Smooth muscle cell (in vitro differentiated cells): ENCODE results near the gene ARHGEF40. TPM values are rescaled to one million over a fixed set of nuclear protein-coding genes. Genes with fewer than 3 reads are reported as not detected.
A peak's percentile ranks its signal among the peaks of the same experiment; 100 is the strongest.

Source experiments
- DNase-seq: peaks from one replicate; lab custom pipeline; 2025; ENCODE audit not compliant: unreplicated experiment; lab: John Stamatoyannopoulos, UW
- H2AFZ ChIP-seq: fragments of 200-600 bp; sonication (generic); 2 replicates; pipeline ENCODE4 v1.6.0; 2016; ENCODE audit warnings: antibody characterized with exemption, low read depth, mild to moderate bottlenecking
- H3F3A ChIP-seq: fragments of 200-600 bp; sonication (generic); 2 replicates; pipeline ENCODE4 v1.6.0; 2017; ENCODE audit warnings: antibody characterized with exemption, low read depth
- H3K27ac ChIP-seq: fragments of 200-600 bp; sonication (generic); 2 replicates; pipeline ENCODE4 v1.5.1; 2016; ENCODE audit warnings: low read depth, mild to moderate bottlenecking
- H3K27me3 ChIP-seq: fragments of 200-600 bp; sonication (generic); 2 replicates; pipeline ENCODE4 v1.6.1; 2016; ENCODE audit warnings: low read depth, mild to moderate bottlenecking
- H3K36me3 ChIP-seq: fragments of 200-600 bp; sonication (generic); 2 replicates; pipeline ENCODE4 v1.5.1; 2016; ENCODE audit warnings: low read depth
- H3K4me1 ChIP-seq: fragments of 200-600 bp; sonication (generic); 2 replicates; pipeline ENCODE4 v1.5.1; 2016; ENCODE audit warnings: low read depth
- H3K4me2 ChIP-seq: fragments of 200-600 bp; sonication (generic); 2 replicates; pipeline ENCODE4 v1.6.0; 2016; ENCODE audit warnings: mild to moderate bottlenecking
- H3K4me3 ChIP-seq: fragments of 200-600 bp; sonication (generic); 2 replicates; pipeline ENCODE4 v1.5.1; 2016; ENCODE audit warnings: mild to moderate bottlenecking
- H3K79me2 ChIP-seq: fragments of 200-600 bp; sonication (generic); 2 replicates; pipeline ENCODE4 v1.6.0; 2016; ENCODE audit warnings: low read depth, mild to moderate bottlenecking
- H3K9ac ChIP-seq: fragments of 200-600 bp; sonication (generic); 2 replicates; pipeline ENCODE4 v1.6.0; 2016; ENCODE audit warnings: low read depth
- H3K9me3 ChIP-seq: fragments of 200-600 bp; sonication (generic); replicated peaks from 2 replicates; pipeline ENCODE4 v1.5.1; 2016; ENCODE audit warnings: low read depth
- H4K20me1 ChIP-seq: fragments of 200-600 bp; sonication (generic); 2 replicates; pipeline ENCODE4 v1.6.0; 2016; ENCODE audit warnings: low read depth
- WGBS: methylation state at CpG from one replicate; pipeline ENCODE4 v1.1.7; 2016; ENCODE audit warnings: low lambda C conversion rate; 5-methylcytosine and 5-hydroxymethylcytosine counted together
- polyA plus RNA-seq: library from polyadenylated mRNA; unstranded; fragments of >200 nt; fragmentation: Nextera tagmentation; extraction: Ambion mirVana; gene quantifications from 2 replicates; pipeline ENCODE4 v1.2.1, GENCODE V29; 2016
- total RNA-seq: library from RNA; depleted of rRNA; stranded (reverse); fragments of >200 nt; gene quantifications from 2 replicates; pipeline ENCODE4 v1.2.3, GENCODE V29; 2014
- TF ChIP-seq, protein P1 (sequence below): fragments of 200-600 bp; sonication (generic); IDR thresholded peaks from 2 replicates; pipeline ENCODE4 v1.5.1; 2017; ENCODE audit warnings: borderline replicate concordance, mild to moderate bottlenecking, antibody characterized with exemption; ENCODE audit not compliant: insufficient read depth, poor library complexity, severe bottlenecking

Gene ARHGEF40
- total and polyA plus RNA-seq, 2 experiments from 2014 or later = 67.8 to 74.4 TPM

DNA sequence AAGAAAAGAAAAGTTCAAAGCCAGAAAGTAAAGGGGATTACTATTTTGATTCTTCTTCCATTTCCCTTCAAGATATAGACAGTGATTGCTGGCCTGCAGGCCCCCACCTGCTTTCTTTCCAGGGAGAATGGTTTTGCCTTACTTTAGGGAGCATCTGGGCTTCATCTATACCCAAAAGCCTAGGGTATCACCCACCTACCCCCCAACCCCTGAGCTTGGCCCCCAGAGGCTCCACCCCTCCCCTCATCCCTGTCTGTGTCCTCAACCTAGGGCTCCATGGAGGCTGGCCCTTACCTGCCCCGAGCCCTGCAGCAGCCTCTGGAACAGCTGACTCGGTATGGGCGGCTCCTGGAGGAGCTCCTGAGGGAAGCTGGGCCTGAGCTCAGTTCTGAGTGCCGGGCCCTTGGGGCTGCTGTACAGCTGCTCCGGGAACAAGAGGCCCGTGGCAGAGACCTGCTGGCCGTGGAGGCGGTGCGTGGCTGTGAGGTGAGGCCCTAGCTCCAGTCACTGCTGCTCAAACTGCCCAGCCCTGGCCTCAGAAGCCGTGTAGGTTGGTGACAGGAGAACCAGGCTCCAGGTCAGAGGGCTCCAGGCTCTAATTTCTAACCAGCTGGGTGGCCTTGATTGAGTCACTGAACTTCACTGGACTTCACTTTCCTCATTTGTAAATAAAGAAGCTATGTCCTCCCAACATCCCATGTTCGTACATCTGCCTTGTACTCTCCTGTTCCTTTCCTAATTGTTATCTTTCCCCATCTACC is 13.6 kb downstream of the ARHGEF40 start:
- no peak overlapping the region for H3K4me3 ChIP-seq
- no peak overlapping the region for H3K9ac ChIP-seq
- TF ChIP-seq, protein P1, sequence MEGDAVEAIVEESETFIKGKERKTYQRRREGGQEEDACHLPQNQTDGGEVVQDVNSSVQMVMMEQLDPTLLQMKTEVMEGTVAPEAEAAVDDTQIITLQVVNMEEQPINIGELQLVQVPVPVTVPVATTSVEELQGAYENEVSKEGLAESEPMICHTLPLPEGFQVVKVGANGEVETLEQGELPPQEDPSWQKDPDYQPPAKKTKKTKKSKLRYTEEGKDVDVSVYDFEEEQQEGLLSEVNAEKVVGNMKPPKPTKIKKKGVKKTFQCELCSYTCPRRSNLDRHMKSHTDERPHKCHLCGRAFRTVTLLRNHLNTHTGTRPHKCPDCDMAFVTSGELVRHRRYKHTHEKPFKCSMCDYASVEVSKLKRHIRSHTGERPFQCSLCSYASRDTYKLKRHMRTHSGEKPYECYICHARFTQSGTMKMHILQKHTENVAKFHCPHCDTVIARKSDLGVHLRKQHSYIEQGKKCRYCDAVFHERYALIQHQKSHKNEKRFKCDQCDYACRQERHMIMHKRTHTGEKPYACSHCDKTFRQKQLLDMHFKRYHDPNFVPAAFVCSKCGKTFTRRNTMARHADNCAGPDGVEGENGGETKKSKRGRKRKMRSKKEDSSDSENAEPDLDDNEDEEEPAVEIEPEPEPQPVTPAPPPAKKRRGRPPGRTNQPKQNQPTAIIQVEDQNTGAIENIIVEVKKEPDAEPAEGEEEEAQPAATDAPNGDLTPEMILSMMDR = no peak
- no peaks in the 10 kb centered on the region for H3K9me3 ChIP-seq
- H3K27ac ChIP-seq = peak overlapping the region; percentile 90
- peaks cover 4% of the 10 kb centered on the region for H3K36me3 ChIP-seq
- no peak overlapping the region for H2AFZ ChIP-seq
- peaks cover 60% of the 10 kb centered on the region for H3F3A ChIP-seq
- no peaks in the 10 kb centered on the region for H3K79me2 ChIP-seq
- no peaks in the 10 kb centered on the region for H3K4me1 ChIP-seq
- peaks cover 48% of the 10 kb centered on the region for H4K20me1 ChIP-seq
- 90% methylated on average over 11 of the region's 11 CpGs for WGBS
- no peaks in the 10 kb centered on the region for H3K27me3 ChIP-seq
- no peak overlapping the region for H3K4me2 ChIP-seq
- no peak for DNase-seq

DNA sequence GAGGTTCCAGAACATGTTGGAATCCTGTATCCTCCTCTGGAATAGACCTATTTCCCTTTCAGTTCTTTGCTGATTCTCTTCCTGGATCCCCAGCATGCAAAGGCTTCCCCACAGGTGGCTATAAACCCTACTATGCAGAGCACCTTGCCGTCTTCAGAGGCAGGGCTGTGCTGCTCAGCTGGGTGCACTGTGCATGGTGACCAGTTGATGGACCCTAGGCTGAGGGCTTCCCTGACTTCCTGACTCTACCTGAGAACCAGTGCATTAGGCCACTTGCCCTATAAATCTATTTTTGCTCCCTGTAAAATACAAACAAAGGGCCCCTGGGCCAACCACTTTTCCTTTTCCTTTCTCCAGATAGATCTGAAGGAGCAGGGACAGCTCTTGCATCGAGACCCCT is 14.3 kb downstream of the ARHGEF40 start:
- H3F3A ChIP-seq = peaks cover 61% of the 10 kb centered on the region
- peak overlapping the region; percentile 53 for H3K9ac ChIP-seq
- H3K27ac ChIP-seq = peak overlapping the region; percentile 90
- 88% methylated on average over 2 of the region's 2 CpGs for WGBS
- TF ChIP-seq, protein P1 = no peak
- no peak for DNase-seq
- no peaks in the 10 kb centered on the region for H3K4me1 ChIP-seq
- H3K27me3 ChIP-seq = no peaks in the 10 kb centered on the region
- no peaks in the 10 kb centered on the region for H3K79me2 ChIP-seq
- no peaks in the 10 kb centered on the region for H3K9me3 ChIP-seq
- H4K20me1 ChIP-seq = peaks cover 45% of the 10 kb centered on the region
- peaks cover 4% of the 10 kb centered on the region for H3K36me3 ChIP-seq
- H2AFZ ChIP-seq = no peak overlapping the region
- no peak overlapping the region for H3K4me2 ChIP-seq
- no peak overlapping the region for H3K4me3 ChIP-seq

DNA sequence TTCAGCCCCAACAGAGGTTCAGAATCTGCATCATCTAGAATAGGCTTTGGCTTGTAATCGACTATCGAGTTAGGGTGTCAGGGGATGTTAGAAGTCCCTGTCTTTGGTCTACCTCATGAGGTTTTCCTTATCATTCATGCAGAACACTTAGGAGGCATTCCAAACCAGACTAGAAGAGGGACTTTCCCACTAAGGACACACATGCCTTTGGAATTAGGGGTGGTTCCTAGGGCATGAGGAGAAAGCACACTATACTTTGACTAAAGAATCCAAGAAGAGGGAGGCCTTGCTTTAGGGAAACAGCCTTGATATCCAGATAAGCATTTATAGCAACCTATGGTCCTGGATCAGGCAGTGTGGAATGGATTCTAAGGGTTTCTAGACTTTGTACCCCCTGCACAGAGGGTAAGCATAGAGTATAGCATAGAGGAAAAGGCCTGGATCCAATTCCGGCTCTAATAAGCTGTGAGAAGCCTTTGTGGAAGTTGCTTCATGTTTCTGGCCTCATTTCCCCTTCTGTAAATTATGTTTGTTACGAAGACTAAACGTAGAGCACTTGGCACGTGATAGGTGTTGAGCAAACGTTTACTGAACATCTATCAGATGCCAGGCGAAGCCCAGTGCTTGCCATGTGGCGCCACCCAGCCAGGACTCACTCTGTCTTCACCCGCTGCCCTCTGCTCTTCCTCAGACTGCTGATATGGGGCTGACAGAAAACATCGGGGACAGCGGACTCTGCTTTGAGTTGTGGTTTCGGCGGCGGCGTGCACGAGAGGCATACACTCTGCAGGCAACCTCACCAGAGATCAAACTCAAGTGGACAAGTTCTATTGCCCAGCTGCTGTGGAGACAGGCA is 15.1 kb downstream of the ARHGEF40 start:
- Histone ChIP-seq H2AFZ (no peak overlapping the region), H3K27me3 (no peaks in the 10 kb centered on the region), H3K9ac (peak overlapping the region; percentile 72), H3K4me2 (no peak overlapping the region), H3K4me3 (no peak overlapping the region), H3K9me3 (no peaks in the 10 kb centered on the region), H3K4me1 (no peaks in the 10 kb centered on the region), H3K79me2 (no peaks in the 10 kb centered on the region), H3K36me3 (peaks cover 4% of the 10 kb centered on the region), H3K27ac (peak overlapping the region; percentile 90), H4K20me1 (peaks cover 42% of the 10 kb centered on the region), H3F3A (peaks cover 63% of the 10 kb centered on the region)
- TF ChIP-seq, protein P1 = no peak
- DNase-seq = no peak
- WGBS = 71% methylated on average over 17 of the region's 17 CpGs
